DMS114 treated with DMSO at 0.1 percent for 48 hours (cell line): ENCODE data around the gene DNAJC4.

ENCODE experiments used
- DNase-seq: peaks from one replicate; lab custom pipeline; 2025; ENCODE audit not compliant: unreplicated experiment; lab: John Stamatoyannopoulos, UW

The DNAJC4 gene

GRCh38 chr11:64275031-64275800 is 44.9 kb downstream of the DNAJC4 start:
- no peak for DNase-seq

- no peak for DNase-seq
These were observed 45.5 kb downstream of the DNAJC4 start for GRCh38 chr11:64275841-64276240.

- no peak for DNase-seq
These were observed 46.5 kb downstream of the DNAJC4 start for GRCh38 chr11:64276653-64277431.

GRCh38 chr11:64278576-64279190 is 48.3 kb downstream of the DNAJC4 start:
- DNase-seq, result no peak

- no peak for DNase-seq
These were observed 51.8 kb downstream of the DNAJC4 start for GRCh38 chr11:64281957-64282770.

- DNase-seq, result no peak
These were observed 52.7 kb downstream of the DNAJC4 start for GRCh38 chr11:64283092-64283491.
